ENCODE data around the gene TNN. TPM values are rescaled to one million over a fixed set of nuclear protein-coding genes. Genes with fewer than 3 reads are reported as not detected.

The TNN gene
- total and polyA plus RNA-seq, 10 of the 15 experiments (the other 5 are each of a cell fraction or from before 2014, with no cell fraction given): 0.05 to 0.17 (median 0.11) TPM

DNA sequence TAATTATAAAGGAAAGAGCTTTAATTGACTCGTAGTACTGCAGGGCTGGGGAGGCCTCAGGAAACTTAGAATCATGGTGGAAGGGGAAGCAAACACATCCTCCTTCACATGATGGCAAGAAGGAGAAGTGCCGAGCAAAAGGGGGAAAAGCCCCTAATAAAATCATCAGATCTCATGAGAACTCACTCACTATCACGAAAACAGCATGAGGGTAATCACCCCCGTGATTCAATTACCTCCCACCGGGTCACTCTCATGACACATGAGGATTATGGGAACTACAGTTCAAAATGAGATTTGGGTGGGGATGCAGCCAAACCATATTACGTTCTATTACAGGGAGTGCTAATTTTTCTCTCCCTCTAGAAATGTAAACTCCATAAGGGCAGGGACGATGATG is 30.2 kb upstream of the TNN start (continued):
- no peak for TF ChIP-seq ZZZ3 (IDR thresholded peaks at IDR 0.05; ENCODE audit: control insufficient read depth, insufficient read length, low read depth)
- TF ChIP-seq, protein P1, sequence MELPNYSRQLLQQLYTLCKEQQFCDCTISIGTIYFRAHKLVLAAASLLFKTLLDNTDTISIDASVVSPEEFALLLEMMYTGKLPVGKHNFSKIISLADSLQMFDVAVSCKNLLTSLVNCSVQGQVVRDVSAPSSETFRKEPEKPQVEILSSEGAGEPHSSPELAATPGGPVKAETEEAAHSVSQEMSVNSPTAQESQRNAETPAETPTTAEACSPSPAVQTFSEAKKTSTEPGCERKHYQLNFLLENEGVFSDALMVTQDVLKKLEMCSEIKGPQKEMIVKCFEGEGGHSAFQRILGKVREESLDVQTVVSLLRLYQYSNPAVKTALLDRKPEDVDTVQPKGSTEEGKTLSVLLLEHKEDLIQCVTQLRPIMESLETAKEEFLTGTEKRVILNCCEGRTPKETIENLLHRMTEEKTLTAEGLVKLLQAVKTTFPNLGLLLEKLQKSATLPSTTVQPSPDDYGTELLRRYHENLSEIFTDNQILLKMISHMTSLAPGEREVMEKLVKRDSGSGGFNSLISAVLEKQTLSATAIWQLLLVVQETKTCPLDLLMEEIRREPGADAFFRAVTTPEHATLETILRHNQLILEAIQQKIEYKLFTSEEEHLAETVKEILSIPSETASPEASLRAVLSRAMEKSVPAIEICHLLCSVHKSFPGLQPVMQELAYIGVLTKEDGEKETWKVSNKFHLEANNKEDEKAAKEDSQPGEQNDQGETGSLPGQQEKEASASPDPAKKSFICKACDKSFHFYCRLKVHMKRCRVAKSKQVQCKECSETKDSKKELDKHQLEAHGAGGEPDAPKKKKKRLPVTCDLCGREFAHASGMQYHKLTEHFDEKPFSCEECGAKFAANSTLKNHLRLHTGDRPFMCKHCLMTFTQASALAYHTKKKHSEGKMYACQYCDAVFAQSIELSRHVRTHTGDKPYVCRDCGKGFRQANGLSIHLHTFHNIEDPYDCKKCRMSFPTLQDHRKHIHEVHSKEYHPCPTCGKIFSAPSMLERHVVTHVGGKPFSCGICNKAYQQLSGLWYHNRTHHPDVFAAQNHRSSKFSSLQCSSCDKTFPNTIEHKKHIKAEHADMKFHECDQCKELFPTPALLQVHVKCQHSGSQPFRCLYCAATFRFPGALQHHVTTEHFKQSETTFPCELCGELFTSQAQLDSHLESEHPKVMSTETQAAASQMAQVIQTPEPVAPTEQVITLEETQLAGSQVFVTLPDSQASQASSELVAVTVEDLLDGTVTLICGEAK (IDR thresholded peaks at IDR 0.05; ENCODE audit: borderline replicate concordance): no peak
- no peak for TF ChIP-seq MTA3 (IDR thresholded peaks at IDR 0.05; ENCODE audit: borderline replicate concordance, low read length)
- TF ChIP-seq GATAD2B (conservative IDR thresholded peaks at IDR 0.05; ENCODE audit: low read depth): no peak
- no peak for TF ChIP-seq MXI1 (IDR thresholded peaks at IDR 0.05; ENCODE audit: low read depth, low read length)
- TF ChIP-seq SRF (IDR thresholded peaks at IDR 0.05; ENCODE audit: low read depth in 2 of 2, low read length in 2 of 2): no peak
- TF ChIP-seq, protein P2, sequence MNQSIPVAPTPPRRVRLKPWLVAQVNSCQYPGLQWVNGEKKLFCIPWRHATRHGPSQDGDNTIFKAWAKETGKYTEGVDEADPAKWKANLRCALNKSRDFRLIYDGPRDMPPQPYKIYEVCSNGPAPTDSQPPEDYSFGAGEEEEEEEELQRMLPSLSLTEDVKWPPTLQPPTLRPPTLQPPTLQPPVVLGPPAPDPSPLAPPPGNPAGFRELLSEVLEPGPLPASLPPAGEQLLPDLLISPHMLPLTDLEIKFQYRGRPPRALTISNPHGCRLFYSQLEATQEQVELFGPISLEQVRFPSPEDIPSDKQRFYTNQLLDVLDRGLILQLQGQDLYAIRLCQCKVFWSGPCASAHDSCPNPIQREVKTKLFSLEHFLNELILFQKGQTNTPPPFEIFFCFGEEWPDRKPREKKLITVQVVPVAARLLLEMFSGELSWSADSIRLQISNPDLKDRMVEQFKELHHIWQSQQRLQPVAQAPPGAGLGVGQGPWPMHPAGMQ (IDR thresholded peaks at IDR 0.05; ENCODE audit: borderline replicate concordance): no peak
- TF ChIP-seq BHLHE40 (IDR thresholded peaks at IDR 0.05; ENCODE audit: borderline replicate concordance in 1 of 2, low read depth in 2 of 2, low read length in 1 of 2): no peak
- no peak for TF ChIP-seq ZNF622 (IDR thresholded peaks at IDR 0.05)

All from GM12878 (cell line).